HEK293 (cell line): Measurements from ENCODE around the gene FOXD3.
A peak's percentile ranks its signal among the peaks of the same experiment; 100 is the strongest.

Source experiments
- CTCF ChIA-PET: fragments of 350-600 bp; formaldehyde crosslinking; extraction: SDS; loops from one replicate; lab custom pipeline; 2021; ENCODE audit warnings: antibody characterized with exemption; lab: Yijun Ruan, JAX
- POLR2A ChIA-PET: fragments of 300-600 bp; formaldehyde crosslinking; extraction: SDS; loops from one replicate; lab custom pipeline; 2020; ENCODE audit warnings: antibody characterized with exemption, inconsistent platforms; lab: Yijun Ruan, JAX
- H3K27ac ChIP-seq: fragments of 200-500 bp; sonication (Bioruptor generic); 2 replicates; pipeline ENCODE4 v1.5.1; 2014; ENCODE audit warnings: low read depth, low read length, control low read depth, inconsistent platforms; ENCODE audit errors: extremely low read depth
- H3K36me3 ChIP-seq, 2 experiments: fragments of 200-500 bp in 1 of 2; sonication (Bioruptor generic) in 1 of 2; 1 replicate in 1 of 2; 2 replicates in 1 of 2; pipeline ENCODE4 v1.5.1; 2014 to 2017; ENCODE audit warnings: inconsistent platforms in 2 of 2, low read length in 2 of 2; ENCODE audit not compliant: control insufficient read depth in 2 of 2, insufficient read depth in 1 of 2
- H3K4me1 ChIP-seq: fragments of 200-500 bp; sonication (Bioruptor generic); 2 replicates; pipeline ENCODE4 v1.5.1; 2014; ENCODE audit warnings: mild to moderate bottlenecking, low read length, inconsistent platforms; ENCODE audit not compliant: control insufficient read depth, insufficient read depth
- H3K4me3 ChIP-seq: 2 replicates; pipeline ENCODE4 v1.5.1; 2011; ENCODE audit warnings: low read depth, mild to moderate bottlenecking, control low read depth, low read length, moderate library complexity
- H3K9me3 ChIP-seq: fragments of 200-500 bp; sonication (Bioruptor generic); 2 replicates; pipeline ENCODE4 v1.5.1; 2014; ENCODE audit warnings: low read depth, low read length, inconsistent platforms; ENCODE audit not compliant: control insufficient read depth, insufficient read depth
- EGR2 ChIP-seq: fragments of 450-650 bp; formaldehyde crosslinking; IDR thresholded peaks from 2 replicates; pipeline ENCODE4 v1.5.1; 2016; ENCODE audit warnings: low read depth, missing biosample characterization, missing genetic modification characterization
- GLIS1 ChIP-seq: fragments of 450-650 bp; formaldehyde crosslinking; IDR thresholded peaks from 2 replicates; pipeline ENCODE4 v1.5.1; 2016; ENCODE audit warnings: missing biosample characterization, missing genetic modification characterization
- KLF10 ChIP-seq: fragments of 450-650 bp; IDR thresholded peaks from 2 replicates; pipeline ENCODE4 v1.5.1; 2018; ENCODE audit warnings: missing biosample characterization, mild to moderate bottlenecking, missing genetic modification characterization
- KLF7 ChIP-seq: fragments of 450-650 bp; formaldehyde crosslinking; IDR thresholded peaks from 2 replicates; pipeline ENCODE4 v1.5.1; 2016; ENCODE audit warnings: missing biosample characterization, missing genetic modification characterization, borderline replicate concordance
- PATZ1 ChIP-seq: fragments of 450-650 bp; formaldehyde crosslinking; IDR thresholded peaks from 2 replicates; pipeline ENCODE4 v1.5.1; 2016; ENCODE audit warnings: missing biosample characterization, missing genetic modification characterization
- SP2 ChIP-seq: fragments of 450-650 bp; formaldehyde crosslinking; IDR thresholded peaks from 2 replicates; pipeline ENCODE4 v1.5.1; 2016; ENCODE audit warnings: missing biosample characterization, missing genetic modification characterization
- SP3 ChIP-seq: fragments of 450-650 bp; formaldehyde crosslinking; IDR thresholded peaks from 2 replicates; pipeline ENCODE4 v1.5.1; 2016; ENCODE audit warnings: missing biosample characterization, missing genetic modification characterization
- TCF7L2 ChIP-seq: IDR thresholded peaks from 2 replicates; pipeline ENCODE4 v1.6.1; 2011; ENCODE audit warnings: low read depth, mild to moderate bottlenecking, inconsistent platforms, low read length, moderate library complexity, borderline replicate concordance
- ZBTB1 ChIP-seq: fragments of 450-650 bp; formaldehyde crosslinking; IDR thresholded peaks from 2 replicates; pipeline ENCODE4 v1.5.1; 2016; ENCODE audit warnings: missing biosample characterization, missing genetic modification characterization
- ZBTB10 ChIP-seq: fragments of 450-650 bp; formaldehyde crosslinking; IDR thresholded peaks from 2 replicates; pipeline ENCODE4 v1.5.1; 2016; ENCODE audit warnings: missing biosample characterization, missing genetic modification characterization
- ZBTB20 ChIP-seq: fragments of 450-650 bp; formaldehyde crosslinking; IDR thresholded peaks from 2 replicates; pipeline ENCODE4 v1.5.1; 2016; ENCODE audit warnings: missing biosample characterization, missing genetic modification characterization
- ZBTB26 ChIP-seq: fragments of 450-650 bp; formaldehyde crosslinking; optimal IDR thresholded peaks from 2 replicates; pipeline ENCODE3; 2016; ENCODE audit warnings: missing biosample characterization, mild to moderate bottlenecking, missing genetic modification characterization
- ZBTB7A ChIP-seq: fragments of 450-650 bp; formaldehyde crosslinking; IDR thresholded peaks from 2 replicates; pipeline ENCODE4 v1.5.1; 2016; ENCODE audit warnings: low read depth, missing biosample characterization, missing genetic modification characterization
- ZEB2 ChIP-seq: fragments of 450-650 bp; formaldehyde crosslinking; IDR thresholded peaks from 2 replicates; pipeline ENCODE4 v1.5.1; 2016; ENCODE audit warnings: missing biosample characterization, missing genetic modification characterization
- ZIC2 ChIP-seq: fragments of 450-650 bp; formaldehyde crosslinking; IDR thresholded peaks from 2 replicates; pipeline ENCODE4 v1.5.1; 2016; ENCODE audit warnings: missing biosample characterization, missing genetic modification characterization
- ZNF132 ChIP-seq: fragments of 450-650 bp; formaldehyde crosslinking; IDR thresholded peaks from 2 replicates; pipeline ENCODE4 v1.5.1; 2017; ENCODE audit warnings: missing biosample characterization, missing genetic modification characterization, borderline replicate concordance
- ZNF26 ChIP-seq: fragments of 450-650 bp; formaldehyde crosslinking; IDR thresholded peaks from 2 replicates; pipeline ENCODE4 v1.5.1; 2016; ENCODE audit warnings: missing biosample characterization, missing genetic modification characterization
- ZNF274 ChIP-seq, 2 experiments: fragments of 200-500 bp in 1 of 2; fragments of 450-650 bp in 1 of 2; sonication (Bioruptor generic) in 1 of 2; formaldehyde crosslinking in 1 of 2; IDR thresholded peaks; 2 replicates each; pipeline versions ENCODE4 v1.5.1 to v1.6.1; 2014 to 2016; ENCODE audit warnings: borderline replicate concordance in 1 of 2, inconsistent platforms in 1 of 2, low read length in 1 of 2, missing biosample characterization in 1 of 2, missing genetic modification characterization in 1 of 2
- ZNF280C ChIP-seq: fragments of 450-650 bp; formaldehyde crosslinking; IDR thresholded peaks from 2 replicates; pipeline ENCODE4 v1.5.1; 2016; ENCODE audit warnings: missing biosample characterization, missing genetic modification characterization
- ZNF449 ChIP-seq: fragments of 450-650 bp; formaldehyde crosslinking; IDR thresholded peaks from 2 replicates; pipeline ENCODE4 v1.5.1; 2017; ENCODE audit warnings: missing biosample characterization, mild to moderate bottlenecking, missing genetic modification characterization, moderate library complexity
- ZNF48 ChIP-seq: fragments of 450-650 bp; formaldehyde crosslinking; IDR thresholded peaks from 2 replicates; pipeline ENCODE4 v1.5.1; 2016; ENCODE audit warnings: missing biosample characterization, missing genetic modification characterization
- ZNF529 ChIP-seq: fragments of 450-650 bp; formaldehyde crosslinking; IDR thresholded peaks from 2 replicates; pipeline ENCODE4 v1.5.1; 2017; ENCODE audit warnings: missing genetic modification characterization, missing biosample characterization; ENCODE audit not compliant: insufficient replicate concordance
- ZNF610 ChIP-seq: fragments of 450-650 bp; formaldehyde crosslinking; IDR thresholded peaks from 2 replicates; pipeline ENCODE4 v1.5.1; 2016; ENCODE audit warnings: missing biosample characterization, missing genetic modification characterization, borderline replicate concordance
- ZNF701 ChIP-seq: fragments of 450-650 bp; formaldehyde crosslinking; IDR thresholded peaks from 2 replicates; pipeline ENCODE4 v1.5.1; 2016; ENCODE audit warnings: missing biosample characterization, missing genetic modification characterization
- ZNF791 ChIP-seq: fragments of 450-650 bp; formaldehyde crosslinking; IDR thresholded peaks from 2 replicates; pipeline ENCODE4 v1.5.1; 2016; ENCODE audit warnings: missing biosample characterization, missing genetic modification characterization

FOXD3 gene

GRCh38 chr1:63316984-63317816 is 5.2 kb upstream of the FOXD3 start (continued):
- peak; percentile 81; the same call in 1 of the 2 replicates for TF ChIP-seq KLF7 (tag by site-specific recombination)
- TF ChIP-seq ZNF132, result no peak
- peak; percentile 79 for TF ChIP-seq SP2 (tag by site-specific recombination)
- peak; percentile 64 for TF ChIP-seq ZEB2 (tag by site-specific recombination)
- TF ChIP-seq KLF10 (tag by site-specific recombination), result peak; percentile 91
- no peak for TF ChIP-seq ZNF529 (tag by site-specific recombination)
- peak; percentile 81; the same call in 1 of the 2 replicates for TF ChIP-seq ZBTB7A
- TF ChIP-seq GLIS1 (tag by site-specific recombination), result peak; percentile 77
- no peak for TF ChIP-seq ZNF791
- no peak for TF ChIP-seq TCF7L2
- TF ChIP-seq SP3 (tag by site-specific recombination), result peak; percentile 82
- TF ChIP-seq ZNF701 (tag by site-specific recombination), result no peak
- TF ChIP-seq ZNF48 (tag by site-specific recombination), result no peak
- peak; percentile 95 for TF ChIP-seq ZBTB26
- peak; percentile 41 for TF ChIP-seq ZIC2 (tag by site-specific recombination)
- peak; percentile 58; the same call in 1 of the 2 replicates for TF ChIP-seq ZNF610
- no peak for TF ChIP-seq ZNF274 (IDR thresholded peaks at IDR 0.05; ENCODE audit: low read length)
- TF ChIP-seq ZNF274 (tag by site-specific recombination; IDR thresholded peaks at IDR 0.05; ENCODE audit: borderline replicate concordance), result no peak
- TF ChIP-seq ZBTB10, result peak; percentile 69; the same call in 1 of the 2 replicates
- 0 out of 2 replicates have a peak, but pooled peaks have one; percentile 24 for TF ChIP-seq ZBTB1 (tag by site-specific recombination)
- peak; percentile 95 for TF ChIP-seq PATZ1
- peak; percentile 82 for TF ChIP-seq ZBTB20 (tag by site-specific recombination)

GRCh38 chr1:63317817-63318152 is 4.6 kb upstream of the FOXD3 start:
- CTCF ChIA-PET, result interaction anchor here (0.8 to 3.7 kb wide), 3 partner anchors 9 to 202 kb away, joined by 3 to 25 read pairs (median 7); no protein-coding TSS in a partner anchor
- H3K36me3 ChIP-seq, result no peaks in the 10 kb centered on the region
- H3K4me3 ChIP-seq, result peak overlapping the region; percentile 54
- H3K4me1 ChIP-seq, result peaks cover 7% of the 10 kb centered on the region; the same call in 1 of the 2 replicates
- H3K27ac ChIP-seq, result peak overlapping the region; percentile 68
- H3K9me3 ChIP-seq, result no peaks in the 10 kb centered on the region
- POLR2A ChIA-PET, result no interaction called here
- no peak for TF ChIP-seq ZNF449
- no peak for TF ChIP-seq ZNF26 (tag by site-specific recombination)
- no peak for TF ChIP-seq ZNF280C (tag by site-specific recombination)
- TF ChIP-seq EGR2 (tag by site-specific recombination), result no peak
